RWPE2 (cell line): ENCODE measurements around the gene TEF.
"Not testable (repeated sequence)": the region's sequence is repeated elsewhere in the genome, so short reads cannot be mapped to it uniquely, and the experiment has no call there.

Experiments used
- ATAC-seq: fragments of 200-7000 bp; cut with Tn5 transposase; 3 replicates; pipeline ENCODE4 v1.9.1; 2021; ENCODE audit warnings: low read depth
- DNase-seq: peaks from one replicate; pipeline ENCODE4 v3.0.0-alpha.2; 2020; ENCODE audit warnings: low spot score
- H3K27ac ChIP-seq: fragments of 450-650 bp; 2 replicates; pipeline ENCODE4 v1.5.1; 2017; ENCODE audit warnings: mild to moderate bottlenecking; ENCODE audit not compliant: poor library complexity, severe bottlenecking
- H3K27me3 ChIP-seq: fragments of 250-450 bp; sonication (Bioruptor Pico); 2 replicates; pipeline ENCODE4 v1.5.1; 2021; ENCODE audit warnings: mild to moderate bottlenecking, moderate library complexity; ENCODE audit not compliant: insufficient read depth, poor library complexity, severe bottlenecking
- H3K36me3 ChIP-seq: fragments of 250-450 bp; sonication (Bioruptor Pico); 2 replicates; pipeline ENCODE4 v1.5.1; 2020; ENCODE audit warnings: low read depth, mild to moderate bottlenecking, moderate library complexity
- H3K4me1 ChIP-seq: fragments of 250-450 bp; sonication (Bioruptor Pico); 2 replicates; pipeline ENCODE4 v1.5.1; 2021; ENCODE audit warnings: mild to moderate bottlenecking, moderate library complexity; ENCODE audit not compliant: insufficient read depth, poor library complexity, severe bottlenecking
- H3K4me3 ChIP-seq: fragments of 250-450 bp; sonication (Bioruptor Pico); 2 replicates; pipeline ENCODE4 v1.5.1; 2021; ENCODE audit warnings: mild to moderate bottlenecking, moderate library complexity; ENCODE audit not compliant: severe bottlenecking
- H3K9me3 ChIP-seq: fragments of 250-450 bp; sonication (Bioruptor Pico); 2 replicates; pipeline ENCODE4 v1.5.1; 2021; ENCODE audit warnings: mild to moderate bottlenecking, moderate library complexity; ENCODE audit not compliant: severe bottlenecking
- TF ChIP-seq, protein P1 (sequence below): fragments of 450-650 bp; IDR thresholded peaks from one replicate; pipeline ENCODE4 v1.5.1; 2017; ENCODE audit warnings: mild to moderate bottlenecking, moderate library complexity; ENCODE audit not compliant: poor library complexity, severe bottlenecking

TEF gene

GRCh38 chr22:41401781-41402648 is 20.3 kb downstream of the TEF start:
- H3K4me3 ChIP-seq, result no peak overlapping the region
- no peaks in the 10 kb centered on the region for H3K36me3 ChIP-seq
- TF ChIP-seq, protein P1, sequence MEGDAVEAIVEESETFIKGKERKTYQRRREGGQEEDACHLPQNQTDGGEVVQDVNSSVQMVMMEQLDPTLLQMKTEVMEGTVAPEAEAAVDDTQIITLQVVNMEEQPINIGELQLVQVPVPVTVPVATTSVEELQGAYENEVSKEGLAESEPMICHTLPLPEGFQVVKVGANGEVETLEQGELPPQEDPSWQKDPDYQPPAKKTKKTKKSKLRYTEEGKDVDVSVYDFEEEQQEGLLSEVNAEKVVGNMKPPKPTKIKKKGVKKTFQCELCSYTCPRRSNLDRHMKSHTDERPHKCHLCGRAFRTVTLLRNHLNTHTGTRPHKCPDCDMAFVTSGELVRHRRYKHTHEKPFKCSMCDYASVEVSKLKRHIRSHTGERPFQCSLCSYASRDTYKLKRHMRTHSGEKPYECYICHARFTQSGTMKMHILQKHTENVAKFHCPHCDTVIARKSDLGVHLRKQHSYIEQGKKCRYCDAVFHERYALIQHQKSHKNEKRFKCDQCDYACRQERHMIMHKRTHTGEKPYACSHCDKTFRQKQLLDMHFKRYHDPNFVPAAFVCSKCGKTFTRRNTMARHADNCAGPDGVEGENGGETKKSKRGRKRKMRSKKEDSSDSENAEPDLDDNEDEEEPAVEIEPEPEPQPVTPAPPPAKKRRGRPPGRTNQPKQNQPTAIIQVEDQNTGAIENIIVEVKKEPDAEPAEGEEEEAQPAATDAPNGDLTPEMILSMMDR, result no peak
- no peaks in the 10 kb centered on the region for H3K9me3 ChIP-seq
- no peak for DNase-seq
- H3K27ac ChIP-seq, result no peak overlapping the region
- H3K27me3 ChIP-seq, result no peaks in the 10 kb centered on the region
- H3K4me1 ChIP-seq, result peaks cover 3% of the 10 kb centered on the region
- ATAC-seq, result peak; percentile 68

GRCh38 chr22:41402851-41403250 is 21.1 kb downstream of the TEF start:
- not testable (repeated sequence) for DNase-seq, H3K4me3 ChIP-seq, ATAC-seq, H3K4me1 ChIP-seq, H3K27me3 ChIP-seq, H3K36me3 ChIP-seq, H3K9me3 ChIP-seq, H3K27ac ChIP-seq

- H3K4me1 ChIP-seq, result peaks cover 3% of the 10 kb centered on the region
- peak; percentile 94 for ATAC-seq
- TF ChIP-seq, protein P1, result peak; percentile 96
Observed at GRCh38 chr22:41403532-41404318, 22.0 kb downstream of the TEF start.

DNA sequence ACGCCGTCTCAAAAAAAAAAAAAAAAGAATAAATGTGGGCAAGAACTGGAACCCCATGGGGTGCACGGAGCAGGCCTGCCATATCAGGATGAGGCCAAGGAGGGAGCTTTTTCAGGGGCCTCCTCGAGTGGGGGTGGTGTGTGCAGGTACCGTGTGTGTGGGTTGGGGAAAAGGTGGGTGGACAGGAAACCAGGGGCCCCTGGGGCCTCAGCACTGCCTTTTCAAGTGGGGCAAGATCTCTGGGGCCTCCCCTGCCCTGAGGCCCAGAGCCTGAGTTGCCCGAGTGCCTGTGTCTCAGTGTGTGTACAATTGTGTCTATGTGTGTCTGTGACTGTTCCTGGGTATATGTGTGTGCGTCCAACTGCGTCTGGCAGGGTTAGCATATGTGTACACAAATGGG is 23.8 kb downstream of the TEF start:
- ATAC-seq (no peak), DNase-seq (no peak)
- no peak overlapping the region for H3K27ac ChIP-seq
- peaks cover 3% of the 10 kb centered on the region for H3K4me1 ChIP-seq
- no peak overlapping the region for H3K4me3 ChIP-seq
- TF ChIP-seq, protein P1, result no peak
- H3K9me3 ChIP-seq, result no peaks in the 10 kb centered on the region
- no peaks in the 10 kb centered on the region for H3K36me3 ChIP-seq
- no peaks in the 10 kb centered on the region for H3K27me3 ChIP-seq

More at GRCh38 chr22:41403532-41404318, 22.0 kb downstream of the TEF start:
- Histone ChIP-seq H3K27me3 (no peaks in the 10 kb centered on the region), H3K27ac (no peak overlapping the region), H3K4me3 (no peak overlapping the region), H3K36me3 (no peaks in the 10 kb centered on the region), H3K9me3 (no peaks in the 10 kb centered on the region)
- DNase-seq, result peak; percentile 86

DNA sequence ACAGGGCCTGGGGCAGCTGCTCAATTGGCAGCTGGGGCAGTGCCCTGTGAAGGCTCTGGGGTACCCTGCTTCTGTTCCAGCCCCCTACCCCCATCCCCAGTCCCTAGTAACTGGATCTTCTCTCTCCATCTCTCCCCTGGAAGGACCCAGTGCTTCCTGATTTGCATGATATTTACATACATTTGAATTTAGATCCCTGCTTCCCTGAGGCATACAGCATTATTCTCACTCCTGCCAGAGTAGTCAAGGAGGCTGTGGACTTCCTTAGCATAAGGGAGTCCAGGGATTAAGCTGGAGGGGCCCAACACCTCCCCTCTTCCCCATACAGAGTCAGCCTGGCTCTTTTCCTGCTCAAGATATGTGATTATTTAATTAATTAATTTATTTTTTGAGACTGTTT is 24.7 kb downstream of the TEF start:
- DNase-seq, result no peak
- ATAC-seq, result no peak

More for the DNA sequence above, 24.7 kb downstream of the TEF start:
- peaks cover 3% of the 10 kb centered on the region for H3K4me1 ChIP-seq
- TF ChIP-seq, protein P1, result no peak
- no peak overlapping the region for H3K4me3 ChIP-seq
- no peaks in the 10 kb centered on the region for H3K27me3 ChIP-seq
- no peaks in the 10 kb centered on the region for H3K9me3 ChIP-seq
- H3K36me3 ChIP-seq, result no peaks in the 10 kb centered on the region
- H3K27ac ChIP-seq, result no peak overlapping the region
